ENCODE data around the gene PHLDB3. TPM values are rescaled to one million over a fixed set of nuclear protein-coding genes. Genes with fewer than 3 reads are reported as not detected.

PHLDB3 gene
- total and polyA plus RNA-seq, 4 donors, result 5.8 to 23.4 (median 7.9) TPM

GRCh38 chr19:43455321-43456113, 49.0 kb downstream of the PHLDB3 start:
- Histone ChIP-seq H3K27me3 (ENCODE audit: control insufficient read depth in 3 of 3, insufficient read depth in 3 of 3, low read length in 2 of 3) (no peaks in the 10 kb centered on the region), H3K9ac (ENCODE audit: insufficient read depth in 1 of 2, low read length in 2 of 2) (no peak overlapping the region), H3K36me3 (ENCODE audit: control insufficient read depth in 4 of 4, insufficient read depth in 4 of 4, low read length in 4 of 4) (no peaks in the 10 kb centered on the region), H3K4me1 (ENCODE audit: control insufficient read depth in 5 of 5, insufficient read depth in 5 of 5, low read length in 5 of 5) (no peaks in the 10 kb centered on the region), H3K9me3 (ENCODE audit: control insufficient read depth in 4 of 4, insufficient read depth in 3 of 4, low read length in 3 of 4) (no peaks in the 10 kb centered on the region), H3K4me3 (no peak overlapping the region), H3K27ac (ENCODE audit: low read depth in 1 of 2, low read length in 1 of 2) (no peak overlapping the region)
- WGBS, 2 donors, result 42% methylated on average over 10 of the region's 10 CpGs
- DNase-seq (no peak), ATAC-seq (ENCODE audit: insufficient read depth, low FRiP score) (no peak)
- TF ChIP-seq, protein P1, sequence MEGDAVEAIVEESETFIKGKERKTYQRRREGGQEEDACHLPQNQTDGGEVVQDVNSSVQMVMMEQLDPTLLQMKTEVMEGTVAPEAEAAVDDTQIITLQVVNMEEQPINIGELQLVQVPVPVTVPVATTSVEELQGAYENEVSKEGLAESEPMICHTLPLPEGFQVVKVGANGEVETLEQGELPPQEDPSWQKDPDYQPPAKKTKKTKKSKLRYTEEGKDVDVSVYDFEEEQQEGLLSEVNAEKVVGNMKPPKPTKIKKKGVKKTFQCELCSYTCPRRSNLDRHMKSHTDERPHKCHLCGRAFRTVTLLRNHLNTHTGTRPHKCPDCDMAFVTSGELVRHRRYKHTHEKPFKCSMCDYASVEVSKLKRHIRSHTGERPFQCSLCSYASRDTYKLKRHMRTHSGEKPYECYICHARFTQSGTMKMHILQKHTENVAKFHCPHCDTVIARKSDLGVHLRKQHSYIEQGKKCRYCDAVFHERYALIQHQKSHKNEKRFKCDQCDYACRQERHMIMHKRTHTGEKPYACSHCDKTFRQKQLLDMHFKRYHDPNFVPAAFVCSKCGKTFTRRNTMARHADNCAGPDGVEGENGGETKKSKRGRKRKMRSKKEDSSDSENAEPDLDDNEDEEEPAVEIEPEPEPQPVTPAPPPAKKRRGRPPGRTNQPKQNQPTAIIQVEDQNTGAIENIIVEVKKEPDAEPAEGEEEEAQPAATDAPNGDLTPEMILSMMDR (IDR thresholded peaks at IDR 0.05; ENCODE audit: control extremely low read depth, extremely low read depth), result no peak

DNA sequence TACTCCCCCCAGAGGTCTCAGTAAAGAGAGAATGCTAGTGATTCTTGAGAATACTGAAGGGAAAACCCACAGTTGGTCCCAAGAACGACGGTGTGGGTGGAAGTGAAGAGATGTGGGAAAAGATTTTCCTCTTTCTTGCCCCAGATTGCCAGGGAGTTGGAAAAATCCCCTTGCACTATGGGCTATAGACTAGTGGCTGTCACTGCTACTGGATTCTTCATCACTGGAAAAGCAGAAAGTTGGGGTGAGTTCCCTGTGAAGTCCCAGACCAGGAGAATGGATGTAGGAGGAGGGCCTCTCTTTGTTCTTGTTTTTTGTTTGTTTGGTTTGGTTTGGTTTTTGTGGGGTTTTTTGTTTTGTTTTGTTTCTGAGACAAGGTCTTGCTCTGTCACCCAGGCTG, 50.5 kb downstream of the PHLDB3 start:
- 74 to 76% methylated on average over 2 of the region's 2 CpGs for WGBS, 2 donors
- Histone ChIP-seq H3K27ac (ENCODE audit: low read depth in 1 of 2, low read length in 1 of 2) (no peak overlapping the region), H3K4me1 (ENCODE audit: control insufficient read depth in 5 of 5, insufficient read depth in 5 of 5, low read length in 5 of 5) (no peaks in the 10 kb centered on the region), H3K36me3 (ENCODE audit: control insufficient read depth in 4 of 4, insufficient read depth in 4 of 4, low read length in 4 of 4) (no peaks in the 10 kb centered on the region), H3K9ac (ENCODE audit: insufficient read depth in 1 of 2, low read length in 2 of 2) (no peak overlapping the region), H3K27me3 (ENCODE audit: control insufficient read depth in 3 of 3, insufficient read depth in 3 of 3, low read length in 2 of 3) (no peaks in the 10 kb centered on the region), H3K4me3 (no peak overlapping the region), H3K9me3 (ENCODE audit: control insufficient read depth in 4 of 4, insufficient read depth in 3 of 4, low read length in 3 of 4) (no peaks in the 10 kb centered on the region)
- TF ChIP-seq, protein P1 (IDR thresholded peaks at IDR 0.05; ENCODE audit: control extremely low read depth, extremely low read depth), result no peak
- ATAC-seq (ENCODE audit: insufficient read depth, low FRiP score), result no peak
- no peak for DNase-seq

GRCh38 chr19:43452582-43452981, 52.0 kb downstream of the PHLDB3 start:
- Histone ChIP-seq H3K27me3 (ENCODE audit: control insufficient read depth in 3 of 3, insufficient read depth in 3 of 3, low read length in 2 of 3) (no peaks in the 10 kb centered on the region), H3K9ac (ENCODE audit: insufficient read depth in 1 of 2, low read length in 2 of 2) (no peak overlapping the region), H3K27ac (ENCODE audit: low read depth in 1 of 2, low read length in 1 of 2) (no peak overlapping the region), H3K4me1 (ENCODE audit: control insufficient read depth in 5 of 5, insufficient read depth in 5 of 5, low read length in 5 of 5) (no peaks in the 10 kb centered on the region), H3K9me3 (ENCODE audit: control insufficient read depth in 4 of 4, insufficient read depth in 3 of 4, low read length in 3 of 4) (no peaks in the 10 kb centered on the region), H3K4me3 (no peak overlapping the region), H3K36me3 (ENCODE audit: control insufficient read depth in 4 of 4, insufficient read depth in 4 of 4, low read length in 4 of 4) (no peaks in the 10 kb centered on the region)
- TF ChIP-seq, protein P1 (IDR thresholded peaks at IDR 0.05; ENCODE audit: control extremely low read depth, extremely low read depth), result no peak
- DNase-seq (no peak), ATAC-seq (ENCODE audit: insufficient read depth, low FRiP score) (no peak)
- WGBS, 2 donors, result 69 to 74% methylated on average over 3 of the region's 3 CpGs
